ENCODE measurements around the gene DDR1.
"Not testable (repeated sequence)": the region's sequence is repeated elsewhere in the genome, so short reads cannot be mapped to it uniquely, and the experiment has no call there.

Gene DDR1

DNA sequence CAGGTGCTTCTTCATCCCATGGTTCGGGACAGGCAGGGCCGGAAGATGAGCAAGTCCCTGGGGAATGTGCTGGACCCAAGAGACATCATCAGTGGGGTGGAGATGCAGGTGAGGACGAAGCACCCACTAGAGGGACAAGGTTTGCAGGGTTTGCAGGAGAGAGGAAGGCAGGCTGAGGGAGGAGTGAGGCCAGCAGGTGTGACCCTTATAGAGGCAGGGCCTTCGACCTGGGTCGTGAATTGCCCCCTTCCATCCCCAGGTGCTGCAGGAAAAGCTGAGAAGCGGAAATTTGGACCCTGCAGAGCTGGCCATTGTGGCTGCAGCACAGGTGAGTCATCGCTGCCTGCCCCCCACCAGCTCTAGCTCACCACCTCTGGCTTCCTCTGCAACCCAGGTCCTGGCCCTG lies 38.1 kb downstream of the DDR1 start:
- Histone ChIP-seq H3K27ac (no peak overlapping the region), H3K36me3 (ENCODE audit: insufficient read depth, low read length) (no peaks in the 10 kb centered on the region; the same call in 1 of the 2 replicates), H3K9ac (ENCODE audit: insufficient read length) (no peak overlapping the region), H3K9me3 (ENCODE audit: low read depth, low read length) (no peaks in the 10 kb centered on the region), H3K4me3 (no peak overlapping the region)
- no peak for TF ChIP-seq FOXP2 (optimal IDR thresholded peaks at IDR 0.05; ENCODE audit: control extremely low read depth, extremely low read length, insufficient read depth)
- no peak for TF ChIP-seq EZH2 (IDR thresholded peaks at IDR 0.05)
- no peak for TF ChIP-seq POLR2AphosphoS5 (IDR thresholded peaks at IDR 0.05; ENCODE audit: borderline replicate concordance, low read depth, low read length)
- DNase-seq (ENCODE audit: low read depth, low spot score), result no peak

DNA sequence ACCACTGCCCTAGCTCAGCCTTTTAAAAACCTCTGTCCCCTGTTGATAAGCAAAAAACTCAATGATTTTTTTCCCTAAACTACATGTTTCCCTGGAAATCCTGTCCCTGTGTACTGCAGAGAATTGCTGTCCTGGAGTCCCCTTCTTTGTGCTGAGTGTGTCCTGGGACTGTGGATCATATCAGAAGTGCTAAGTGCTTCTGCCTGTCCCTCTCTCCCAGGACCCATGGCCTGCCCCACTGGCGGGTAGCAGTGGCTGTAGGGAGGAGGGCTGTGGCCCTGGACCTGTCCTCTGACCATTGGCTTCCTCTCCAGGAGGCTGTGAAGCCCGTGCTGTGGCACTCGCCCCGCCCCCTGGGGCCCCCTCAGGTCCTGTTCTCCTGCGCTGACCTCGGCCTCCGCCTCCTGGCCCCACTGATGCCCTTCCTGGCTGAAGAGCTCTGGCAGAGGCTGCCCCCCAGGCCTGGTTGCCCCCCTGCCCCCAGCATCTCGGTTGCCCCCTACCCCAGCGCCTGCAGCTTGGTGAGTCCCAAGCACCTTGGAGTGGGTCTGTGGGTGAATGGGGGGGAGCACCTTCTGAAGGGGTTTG lies 39.8 kb downstream of the DDR1 start:
- H3K9ac ChIP-seq (ENCODE audit: insufficient read length); H3K9me3 ChIP-seq (ENCODE audit: low read depth, low read length); H3K27ac ChIP-seq; H3K4me3 ChIP-seq; H3K36me3 ChIP-seq (ENCODE audit: insufficient read depth, low read length); DNase-seq (ENCODE audit: low read depth, low spot score): not testable (repeated sequence)

DNA sequence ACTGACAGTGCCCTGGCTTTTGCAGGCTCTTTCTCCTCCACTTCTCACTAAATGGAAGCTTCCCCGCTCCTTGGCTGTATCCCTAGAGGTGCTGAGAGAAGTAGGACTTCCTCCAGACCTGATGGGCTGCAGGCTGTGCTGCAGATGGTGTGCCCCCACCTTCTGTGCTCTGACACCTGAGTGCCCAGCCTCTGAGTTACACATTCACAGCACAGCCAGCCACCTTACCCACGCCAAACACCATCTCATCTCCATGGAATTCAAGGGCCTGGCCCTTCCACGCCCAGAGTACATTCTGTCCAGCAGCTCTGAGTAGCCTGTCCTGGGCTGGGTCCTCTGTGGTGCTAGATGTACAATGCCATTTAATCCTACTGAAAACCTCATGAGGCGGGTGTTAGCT lies 42.3 kb downstream of the DDR1 start:
- TF ChIP-seq POLR2AphosphoS5 (IDR thresholded peaks at IDR 0.05; ENCODE audit: borderline replicate concordance, low read depth, low read length) (no peak), FOXP2 (optimal IDR thresholded peaks at IDR 0.05; ENCODE audit: control extremely low read depth, extremely low read length, insufficient read depth) (no peak), EZH2 (IDR thresholded peaks at IDR 0.05) (no peak)
- no peak overlapping the region for H3K27ac ChIP-seq
- H3K9ac ChIP-seq (ENCODE audit: insufficient read length), result no peak overlapping the region
- no peaks in the 10 kb centered on the region for H3K9me3 ChIP-seq (ENCODE audit: low read depth, low read length)
- peaks cover 2% of the 10 kb centered on the region; the same call in 1 of the 2 replicates for H3K36me3 ChIP-seq (ENCODE audit: insufficient read depth, low read length)
- no peak for DNase-seq (ENCODE audit: low read depth, low spot score)
- H3K4me3 ChIP-seq, result no peak overlapping the region

DNA sequence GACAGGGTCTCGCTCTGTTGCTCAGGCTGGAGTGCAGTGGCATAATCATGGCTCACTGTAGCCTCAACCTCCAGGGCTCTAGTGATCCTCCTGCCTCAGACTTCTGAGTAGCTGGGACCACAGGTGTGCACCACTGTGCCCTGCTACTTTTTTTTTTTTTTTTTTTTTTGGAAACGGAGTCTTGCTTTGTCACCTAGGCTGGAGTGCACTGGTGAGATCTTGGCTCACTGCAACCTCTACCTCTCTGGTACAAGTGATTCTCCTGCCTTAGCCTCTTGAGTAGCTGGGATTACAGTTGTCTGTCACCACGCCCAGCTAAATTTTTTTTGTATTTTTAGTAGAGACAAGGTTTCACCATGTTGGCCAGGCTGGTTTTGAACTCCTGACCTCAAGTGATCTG lies 42.8 kb downstream of the DDR1 start:
- DNase-seq (ENCODE audit: low read depth, low spot score); H3K36me3 ChIP-seq (ENCODE audit: insufficient read depth, low read length); H3K27ac ChIP-seq; H3K9me3 ChIP-seq (ENCODE audit: low read depth, low read length); H3K4me3 ChIP-seq; H3K9ac ChIP-seq (ENCODE audit: insufficient read length): not testable (repeated sequence)

DNA sequence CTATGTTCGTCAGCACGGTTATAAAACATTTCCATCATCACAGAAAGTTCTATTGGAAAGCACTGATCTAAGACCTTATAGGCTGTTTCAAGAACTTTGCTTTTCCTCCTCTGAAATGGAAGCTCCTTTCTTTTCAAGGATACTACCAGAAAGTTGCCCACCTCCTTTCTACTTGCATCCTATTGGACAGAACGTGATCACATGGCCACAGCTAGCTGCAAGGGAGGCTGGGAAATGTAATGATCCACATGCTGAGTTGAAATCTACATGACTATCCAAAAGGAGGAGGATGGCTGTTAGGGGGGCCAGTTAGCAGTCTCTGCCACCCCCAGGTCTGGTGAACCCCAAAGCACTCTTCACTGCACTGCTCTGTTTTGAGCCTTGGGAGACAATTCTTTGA lies 44.4 kb downstream of the DDR1 start:
- Histone ChIP-seq H3K4me3 (no peak overlapping the region), H3K9ac (ENCODE audit: insufficient read length) (no peak overlapping the region), H3K9me3 (ENCODE audit: low read depth, low read length) (no peaks in the 10 kb centered on the region), H3K36me3 (ENCODE audit: insufficient read depth, low read length) (peaks cover 2% of the 10 kb centered on the region; the same call in 1 of the 2 replicates), H3K27ac (no peak overlapping the region)
- no peak for TF ChIP-seq EZH2 (IDR thresholded peaks at IDR 0.05)
- TF ChIP-seq POLR2AphosphoS5 (IDR thresholded peaks at IDR 0.05; ENCODE audit: borderline replicate concordance, low read depth, low read length), result no peak
- no peak for TF ChIP-seq FOXP2 (optimal IDR thresholded peaks at IDR 0.05; ENCODE audit: control extremely low read depth, extremely low read length, insufficient read depth)
- DNase-seq (ENCODE audit: low read depth, low spot score), result no peak

DNA sequence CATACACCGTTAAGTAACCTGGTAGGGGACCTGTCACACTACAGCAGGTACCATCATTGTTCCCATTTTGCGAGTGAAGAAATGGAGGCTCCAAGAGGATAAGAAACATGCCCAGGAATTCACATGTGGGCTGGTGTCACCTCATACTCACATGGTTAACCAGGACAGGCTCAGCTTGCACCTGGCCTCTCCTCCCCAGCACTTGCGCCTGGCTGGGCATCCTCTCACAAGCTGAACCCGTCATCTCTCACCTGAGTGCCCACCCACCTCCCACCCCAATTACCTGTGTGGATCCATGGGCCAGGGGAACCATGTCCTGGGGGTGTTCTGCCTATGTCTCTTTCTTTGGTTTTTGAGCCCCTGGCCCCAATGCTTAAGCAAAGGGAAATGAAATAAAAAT lies 46.2 kb downstream of the DDR1 start:
- TF ChIP-seq POLR2AphosphoS5 (IDR thresholded peaks at IDR 0.05; ENCODE audit: borderline replicate concordance, low read depth, low read length) (no peak), FOXP2 (optimal IDR thresholded peaks at IDR 0.05; ENCODE audit: control extremely low read depth, extremely low read length, insufficient read depth) (no peak), EZH2 (IDR thresholded peaks at IDR 0.05) (no peak)
- H3K27ac ChIP-seq, result no peak overlapping the region

DNA sequence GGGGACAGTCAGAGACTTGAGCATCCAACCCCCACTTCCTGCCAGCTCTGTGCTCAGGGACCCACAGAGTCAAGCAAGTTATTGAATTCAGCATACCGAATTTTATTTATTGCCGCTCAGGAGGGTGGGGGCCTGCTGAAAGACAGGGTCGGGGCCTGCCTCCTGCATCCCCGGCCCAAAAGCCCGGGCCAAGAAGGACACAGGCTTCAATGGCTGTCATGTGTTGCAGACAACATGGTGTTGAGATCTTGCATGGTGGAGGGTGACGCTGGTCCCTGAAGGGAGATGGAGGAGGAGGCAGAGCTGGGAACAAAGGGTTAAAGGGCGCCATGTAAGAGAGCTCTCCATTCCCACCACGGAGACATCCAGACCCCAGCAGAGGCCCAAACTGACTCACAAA lies 47.0 kb downstream of the DDR1 start:
- peaks cover 2% of the 10 kb centered on the region; the same call in 1 of the 2 replicates for H3K36me3 ChIP-seq (ENCODE audit: insufficient read depth, low read length)
- no peak for DNase-seq (ENCODE audit: low read depth, low spot score)
- TF ChIP-seq POLR2AphosphoS5 (IDR thresholded peaks at IDR 0.05; ENCODE audit: borderline replicate concordance, low read depth, low read length) (no peak), EZH2 (IDR thresholded peaks at IDR 0.05) (no peak), FOXP2 (optimal IDR thresholded peaks at IDR 0.05; ENCODE audit: control extremely low read depth, extremely low read length, insufficient read depth) (no peak)
- H3K9ac ChIP-seq (ENCODE audit: insufficient read length), result no peak overlapping the region
- no peaks in the 10 kb centered on the region for H3K9me3 ChIP-seq (ENCODE audit: low read depth, low read length)
- H3K4me3 ChIP-seq, result no peak overlapping the region
- H3K27ac ChIP-seq, result no peak overlapping the region

More for the DNA sequence above, 46.2 kb downstream of the DDR1 start:
- H3K9ac ChIP-seq (ENCODE audit: insufficient read length), result no peak overlapping the region
- H3K4me3 ChIP-seq, result no peak overlapping the region
- H3K36me3 ChIP-seq (ENCODE audit: insufficient read depth, low read length), result peaks cover 2% of the 10 kb centered on the region; the same call in 1 of the 2 replicates
- DNase-seq (ENCODE audit: low read depth, low spot score), result no peak
- no peaks in the 10 kb centered on the region for H3K9me3 ChIP-seq (ENCODE audit: low read depth, low read length)

DNA sequence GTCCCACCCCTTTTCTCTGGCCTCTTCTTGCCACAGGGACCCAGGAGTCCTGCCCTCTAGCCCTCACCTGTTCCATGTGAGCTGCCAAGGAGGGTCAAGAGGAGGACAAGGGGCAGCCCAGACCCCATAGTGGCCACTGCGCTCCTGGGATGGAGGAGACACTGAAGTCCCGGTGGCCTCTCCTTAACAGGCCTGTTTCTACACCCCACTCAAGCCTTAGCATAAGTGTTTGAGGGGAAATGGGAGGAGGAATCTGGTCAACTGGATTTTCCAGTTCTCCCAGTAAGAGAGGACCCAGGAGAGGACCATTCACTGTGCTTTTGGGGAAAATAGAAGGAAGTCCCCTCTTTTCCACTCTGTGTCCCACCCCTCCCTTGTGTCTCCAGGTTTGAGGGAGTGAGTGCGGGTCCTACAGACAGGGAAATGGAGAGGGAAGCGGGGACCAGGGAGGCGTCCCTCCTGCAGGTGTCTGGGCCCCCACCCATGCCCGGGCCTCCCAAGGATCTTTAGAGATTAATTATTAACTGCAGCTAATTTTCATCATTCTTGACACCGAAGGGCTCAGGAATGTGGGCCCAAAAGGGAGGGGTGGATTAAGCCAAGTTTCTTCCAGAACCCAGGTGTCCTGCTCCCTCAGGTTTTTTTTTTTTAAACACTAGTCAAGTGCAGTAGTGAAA lies 47.8 kb downstream of the DDR1 start, which contains the start of gene SFTA2:
TSS of gene SFTA2 (minus strand) at position 202 of the 677 bp plus-strand sequence. CDS start at position 128, 74 bp downstream.
- Histone ChIP-seq H3K4me3 (no peak within 1 kb of the TSS), H3K9me3 (ENCODE audit: low read depth, low read length) (no peaks in the 10 kb centered on the region), H3K36me3 (ENCODE audit: insufficient read depth, low read length) (peaks cover 2% of the 10 kb centered on the region; the same call in 1 of the 2 replicates), H3K27ac (no peak within 1 kb of the TSS), H3K9ac (ENCODE audit: insufficient read length) (no peak within 1 kb of the TSS)
- TF ChIP-seq FOXP2 (optimal IDR thresholded peaks at IDR 0.05; ENCODE audit: control extremely low read depth, extremely low read length, insufficient read depth) (no peak), EZH2 (IDR thresholded peaks at IDR 0.05) (no peak), POLR2AphosphoS5 (IDR thresholded peaks at IDR 0.05; ENCODE audit: borderline replicate concordance, low read depth, low read length) (no peak)
- DNase-seq (ENCODE audit: low read depth, low spot score), result no peak
